Skeletal muscle tissue (tissue), 4 donors: Measurements from ENCODE around the gene SKAP2. TPM values are rescaled to one million over a fixed set of nuclear protein-coding genes. Genes with fewer than 3 reads are reported as not detected.

Experiments
- H3K27ac ChIP-seq: one replicate; pipeline ENCODE4 v1.7.0; 2013; ENCODE audit warnings: mild to moderate bottlenecking, low read depth, low read length, inconsistent platforms
- H3K27me3 ChIP-seq, 3 donors: one replicate each; pipeline ENCODE4 v1.7.0; 2013; ENCODE audit warnings: low read length in 3 of 3; ENCODE audit not compliant: control insufficient read depth in 3 of 3, insufficient read depth in 3 of 3
- H3K36me3 ChIP-seq, 3 donors: one replicate each; pipeline ENCODE4 v1.7.0; 2013; ENCODE audit warnings: low read length in 3 of 3; ENCODE audit not compliant: control insufficient read depth in 3 of 3, insufficient read depth in 3 of 3
- H3K4me1 ChIP-seq, 3 donors: one replicate each; pipeline ENCODE4 v1.7.0; 2013; ENCODE audit warnings: low read length in 3 of 3, mild to moderate bottlenecking in 3 of 3; ENCODE audit not compliant: control insufficient read depth in 3 of 3, insufficient read depth in 3 of 3
- H3K4me3 ChIP-seq, 3 donors: one replicate each; pipeline ENCODE4 v1.7.0; 2013; ENCODE audit warnings: low read length in 3 of 3
- H3K9ac ChIP-seq, 3 donors: one replicate each; pipeline ENCODE4 v1.7.0; 2013; ENCODE audit warnings: low read length in 3 of 3, mild to moderate bottlenecking in 3 of 3, moderate library complexity in 2 of 3, low read depth in 1 of 3
- H3K9me3 ChIP-seq, 3 donors: one replicate each; pipeline ENCODE4 v1.7.0; 2013; ENCODE audit warnings: low read length in 3 of 3; ENCODE audit not compliant: control insufficient read depth in 3 of 3
- total RNA-seq: library from RNA; depleted of rRNA; stranded (reverse); fragments of >200 nt; gene quantifications from one replicate; pipeline ENCODE4 v1.2.3, GENCODE V29; 2014
- donor health status: Osteomylitis.

SKAP2 gene
- total RNA-seq, 1 donor from 2014 or later = 4.2 TPM

DNA sequence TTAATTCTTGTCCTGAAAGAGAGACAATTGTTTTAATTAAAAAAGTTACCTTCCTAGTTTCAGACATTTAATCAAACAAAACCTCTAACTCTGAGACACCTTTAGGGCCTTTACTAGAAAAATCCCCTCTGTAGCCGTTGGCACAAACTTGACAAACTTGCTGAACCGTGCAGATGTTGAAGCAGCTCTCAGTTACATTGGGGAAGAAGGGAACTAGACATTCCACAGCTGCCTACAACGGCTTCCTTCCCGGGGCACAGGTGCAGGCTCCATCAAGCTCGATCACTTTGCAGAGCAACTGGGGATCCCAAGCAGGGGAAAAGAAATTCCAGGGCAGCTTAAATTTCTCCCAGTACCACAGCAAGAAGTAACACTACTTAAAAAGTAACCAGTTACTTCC, 141.3 kb downstream of the SKAP2 start:
- H3K9me3 ChIP-seq = no peaks in the 10 kb centered on the region
- no peaks in the 10 kb centered on the region for H3K27me3 ChIP-seq
- no peak overlapping the region for H3K9ac ChIP-seq
- no peak overlapping the region for H3K27ac ChIP-seq
- H3K4me3 ChIP-seq = no peak overlapping the region
- no peaks in the 10 kb centered on the region for H3K36me3 ChIP-seq
- H3K4me1 ChIP-seq = no peaks in the 10 kb centered on the region

DNA sequence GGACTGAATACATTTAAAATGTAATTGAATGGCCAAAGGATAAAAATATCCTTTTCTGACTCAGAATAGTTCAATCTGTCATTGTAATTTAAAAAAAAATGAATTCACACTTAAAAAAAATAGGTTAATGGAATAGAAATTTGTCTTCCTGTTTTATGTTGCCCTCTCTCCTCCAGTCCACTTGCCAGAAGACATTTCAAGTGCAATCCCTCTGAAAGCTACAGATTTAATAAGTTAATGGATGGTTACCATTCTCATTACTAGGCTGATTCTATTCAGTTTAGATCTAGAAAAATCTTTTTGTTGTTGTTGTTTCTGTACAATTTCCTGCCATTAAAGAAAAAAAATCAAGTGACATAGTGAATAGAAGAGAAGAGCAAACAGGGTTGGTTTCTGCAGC, 142.9 kb downstream of the SKAP2 start:
- H3K36me3 ChIP-seq = peaks cover 0 to 3% (median 0%) of the 10 kb centered on the region in 3 donors
- no peaks in the 10 kb centered on the region for H3K9me3 ChIP-seq
- no peaks in the 10 kb centered on the region for H3K4me1 ChIP-seq

DNA sequence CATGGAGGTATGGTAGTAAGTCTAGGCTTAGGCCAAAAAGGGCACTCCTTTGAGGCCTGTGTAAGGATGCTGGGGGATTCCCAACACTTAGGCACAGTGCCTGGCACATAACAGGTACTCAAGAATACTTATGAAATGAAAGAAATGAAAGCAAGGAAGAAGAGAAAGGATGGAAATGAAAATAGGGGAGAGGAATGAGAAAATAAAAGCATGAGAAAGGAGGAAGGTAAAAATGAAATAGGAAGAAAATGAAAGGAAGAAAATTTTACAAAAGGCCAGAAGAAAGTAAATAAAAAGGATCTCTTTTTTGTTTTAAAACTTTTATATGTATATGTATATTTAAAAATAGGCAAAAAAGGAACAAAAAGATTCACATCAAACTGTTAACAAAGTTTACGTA, 146.3 kb downstream of the SKAP2 start:
- no peak overlapping the region for H3K4me3 ChIP-seq
- H3K9ac ChIP-seq = no peak overlapping the region
- H3K27me3 ChIP-seq = no peaks in the 10 kb centered on the region
- H3K9me3 ChIP-seq = no peaks in the 10 kb centered on the region
- no peaks in the 10 kb centered on the region for H3K4me1 ChIP-seq
- peaks cover 0 to 3% (median 0%) of the 10 kb centered on the region in 3 donors for H3K36me3 ChIP-seq
- no peak overlapping the region for H3K27ac ChIP-seq

More for the DNA sequence above, 142.9 kb downstream of the SKAP2 start:
- no peak overlapping the region for H3K9ac ChIP-seq
- no peak overlapping the region for H3K27ac ChIP-seq
- no peak overlapping the region for H3K4me3 ChIP-seq
- no peaks in the 10 kb centered on the region for H3K27me3 ChIP-seq

DNA sequence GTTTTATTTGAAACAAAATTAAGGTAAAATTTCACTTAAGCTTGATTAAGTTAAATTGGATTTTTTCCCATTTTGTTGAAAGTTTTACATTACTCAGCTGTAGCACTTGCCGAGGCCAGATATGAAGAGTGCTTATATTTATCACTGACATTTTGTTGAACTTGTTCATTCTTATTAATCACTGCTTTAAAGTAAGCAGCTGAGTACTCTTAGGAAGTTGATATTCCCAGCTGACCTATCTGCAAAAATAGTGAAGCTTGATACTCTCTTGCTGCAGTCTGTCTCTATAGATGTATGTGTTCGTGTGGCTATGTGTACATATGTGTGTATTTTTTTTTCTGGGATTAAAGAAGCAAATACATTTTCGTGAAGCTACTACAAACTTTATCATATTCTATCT, 150.0 kb downstream of the SKAP2 start:
- no peak overlapping the region for H3K9ac ChIP-seq
- H3K4me1 ChIP-seq = no peaks in the 10 kb centered on the region
- no peaks in the 10 kb centered on the region for H3K9me3 ChIP-seq
- H3K27ac ChIP-seq = no peak overlapping the region
- no peak overlapping the region for H3K4me3 ChIP-seq
- no peaks in the 10 kb centered on the region for H3K27me3 ChIP-seq
- H3K36me3 ChIP-seq = peaks cover 0 to 3% (median 0%) of the 10 kb centered on the region in 3 donors

DNA sequence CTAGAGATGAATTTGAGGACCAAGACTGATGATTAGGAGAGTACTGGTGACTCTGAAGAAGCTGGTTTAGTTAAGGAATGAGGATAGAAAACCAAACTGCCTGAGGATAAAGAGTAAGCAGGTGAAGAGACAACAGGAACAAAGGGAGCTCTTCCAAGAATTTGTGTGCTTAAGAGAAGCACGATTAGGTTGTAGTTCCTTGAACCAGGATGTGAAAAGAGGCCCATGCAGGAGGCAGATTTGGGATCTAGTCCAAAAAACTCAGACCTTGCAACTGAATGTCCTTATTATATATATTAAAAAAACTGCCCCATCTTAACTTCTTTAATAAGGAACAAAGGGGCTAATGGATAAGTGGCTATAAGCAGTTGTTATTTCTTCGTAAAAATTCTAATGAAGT, 150.4 kb downstream of the SKAP2 start:
- no peaks in the 10 kb centered on the region for H3K4me1 ChIP-seq
- H3K27ac ChIP-seq = no peak overlapping the region
- H3K27me3 ChIP-seq = no peaks in the 10 kb centered on the region
- no peak overlapping the region for H3K4me3 ChIP-seq
- no peak overlapping the region for H3K9ac ChIP-seq
- peaks cover 0 to 3% (median 0%) of the 10 kb centered on the region in 3 donors for H3K36me3 ChIP-seq
- H3K9me3 ChIP-seq = no peaks in the 10 kb centered on the region

DNA sequence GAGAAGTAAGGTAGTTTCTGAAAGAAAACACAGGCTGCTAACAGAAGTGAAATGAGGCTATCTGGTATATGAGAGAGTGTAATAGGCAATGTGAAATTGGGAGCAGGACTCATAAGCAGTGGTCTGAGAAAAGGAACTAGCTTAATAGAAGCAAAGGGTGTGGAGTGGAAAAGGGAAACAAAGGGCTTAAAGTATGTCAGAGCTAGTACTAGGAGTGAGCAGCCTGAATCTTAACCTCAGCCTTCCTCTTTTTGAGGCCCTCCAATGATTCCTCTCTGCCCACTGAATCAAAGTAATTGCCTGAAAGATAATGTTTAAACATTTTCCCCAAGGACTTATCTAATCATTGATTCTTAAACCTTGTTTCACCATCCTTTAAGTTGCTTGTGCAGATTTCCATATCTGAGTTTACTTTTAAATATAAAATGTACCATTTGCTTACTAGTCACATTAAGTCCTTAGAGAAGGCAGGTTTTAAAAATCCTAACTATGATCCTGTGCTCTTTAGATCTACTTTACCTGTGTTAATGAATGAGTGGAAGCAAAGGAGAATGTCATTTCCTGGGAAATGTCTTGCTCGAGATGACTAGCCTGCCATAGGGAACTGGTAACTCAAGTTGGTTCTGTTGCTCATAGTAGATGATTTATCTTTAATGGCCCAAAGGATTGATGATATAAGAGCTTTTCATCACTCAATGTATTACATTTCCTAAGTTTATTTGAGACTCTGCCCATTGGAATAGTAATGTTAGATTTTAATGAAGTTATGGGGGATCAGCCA, 155.0 kb downstream of the SKAP2 start:
- Histone ChIP-seq H3K27ac (no peak overlapping the region), H3K4me3 (no peak overlapping the region), H3K36me3 (no peaks in the 10 kb centered on the region), H3K4me1 (peaks cover 0 to 5% (median 0%) of the 10 kb centered on the region in 3 donors), H3K9ac (no peak overlapping the region), H3K27me3 (no peaks in the 10 kb centered on the region), H3K9me3 (no peaks in the 10 kb centered on the region)

DNA sequence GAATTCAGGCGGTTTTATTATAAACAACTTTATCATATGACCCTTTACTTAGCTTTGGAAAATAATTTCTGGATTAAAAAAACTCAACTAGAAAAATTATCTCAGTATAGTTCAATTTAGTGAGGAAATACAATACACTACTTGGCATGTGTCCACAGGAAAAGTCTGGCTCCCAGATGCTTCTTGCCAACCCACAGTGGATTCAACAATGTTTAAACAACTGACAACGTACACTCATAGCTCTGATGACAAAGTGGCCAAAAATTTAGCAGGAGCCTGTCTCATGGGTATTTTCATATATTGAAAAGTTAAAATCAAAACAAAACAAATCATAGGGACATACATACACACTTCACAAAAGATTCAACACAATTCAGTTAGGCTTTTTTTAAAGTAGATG, 158.8 kb downstream of the SKAP2 start:
- Histone ChIP-seq H3K4me3 (no peak overlapping the region), H3K27me3 (no peaks in the 10 kb centered on the region), H3K36me3 (no peaks in the 10 kb centered on the region), H3K4me1 (peaks cover 0 to 5% (median 0%) of the 10 kb centered on the region in 3 donors), H3K9me3 (no peaks in the 10 kb centered on the region), H3K27ac (no peak overlapping the region), H3K9ac (no peak overlapping the region)

DNA sequence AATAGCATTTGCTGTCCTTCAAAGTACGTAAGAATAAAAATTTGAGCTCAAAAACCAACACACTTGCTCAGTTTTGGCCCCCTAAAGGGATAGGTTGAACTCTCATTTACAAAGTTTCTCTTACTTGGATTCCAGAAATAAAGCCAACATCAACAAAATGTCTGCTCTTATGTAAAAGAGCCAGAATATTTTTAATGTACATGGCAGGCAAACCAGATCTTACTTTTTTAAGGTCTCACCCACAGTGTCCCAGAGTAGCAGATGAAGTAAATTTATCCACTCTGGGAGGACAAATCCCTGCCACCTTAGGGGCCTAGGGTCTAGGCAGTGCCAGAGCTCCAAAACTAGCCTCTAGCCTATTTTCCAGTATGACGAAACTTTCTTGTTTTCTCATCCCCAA, 159.6 kb downstream of the SKAP2 start:
- Histone ChIP-seq H3K36me3 (no peaks in the 10 kb centered on the region), H3K4me1 (peaks cover 0 to 5% (median 0%) of the 10 kb centered on the region in 3 donors), H3K27me3 (no peaks in the 10 kb centered on the region), H3K9me3 (no peaks in the 10 kb centered on the region), H3K4me3 (no peak overlapping the region), H3K9ac (no peak overlapping the region), H3K27ac (no peak overlapping the region)

DNA sequence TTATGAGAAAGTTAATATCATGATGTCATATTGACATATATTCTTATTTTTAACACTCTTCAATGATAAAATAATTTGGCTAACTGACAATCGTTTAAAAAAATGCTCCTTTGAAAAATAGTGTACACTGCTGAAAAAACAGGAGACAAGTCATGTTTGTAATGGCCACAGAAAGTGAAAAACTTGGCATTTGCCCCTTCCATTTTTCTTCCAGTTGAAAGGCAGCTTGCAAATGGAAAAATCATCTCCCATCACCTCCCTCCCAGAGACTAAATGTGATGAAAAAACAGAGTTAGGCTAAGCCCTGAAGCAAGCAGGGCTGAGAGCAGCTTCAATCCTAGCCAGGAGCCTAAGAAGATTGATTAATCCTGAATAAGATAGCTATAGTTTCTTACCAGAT, 160.4 kb downstream of the SKAP2 start:
- no peaks in the 10 kb centered on the region for H3K9me3 ChIP-seq
- H3K4me3 ChIP-seq = no peak overlapping the region
- H3K27ac ChIP-seq = no peak overlapping the region
- no peaks in the 10 kb centered on the region for H3K36me3 ChIP-seq
- no peak overlapping the region for H3K9ac ChIP-seq
- no peaks in the 10 kb centered on the region for H3K27me3 ChIP-seq
- peaks cover 0 to 5% (median 0%) of the 10 kb centered on the region in 3 donors for H3K4me1 ChIP-seq

DNA sequence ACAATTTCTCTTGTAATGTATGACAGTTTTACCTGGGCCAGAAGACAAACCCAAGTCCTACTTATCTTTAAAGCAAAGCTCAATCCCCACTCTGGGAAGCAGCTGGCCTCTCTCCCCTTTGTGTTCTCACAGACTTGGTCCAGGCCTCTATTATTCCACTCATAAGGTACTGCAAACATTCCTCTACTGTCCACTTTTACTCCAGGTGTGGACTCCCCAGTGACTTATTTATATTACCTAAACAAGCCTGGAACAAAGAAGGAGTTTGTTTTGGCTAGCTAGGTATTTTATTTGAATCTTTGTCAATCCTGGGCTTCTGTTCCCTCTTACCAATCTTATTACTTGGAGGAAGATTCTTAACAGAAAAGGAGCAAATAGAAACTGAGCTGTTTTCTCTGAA, 163.5 kb downstream of the SKAP2 start:
- Histone ChIP-seq H3K9ac (no peak overlapping the region), H3K4me3 (no peak overlapping the region), H3K4me1 (peaks cover 0 to 5% (median 0%) of the 10 kb centered on the region in 3 donors), H3K36me3 (no peaks in the 10 kb centered on the region), H3K27ac (no peak overlapping the region), H3K27me3 (no peaks in the 10 kb centered on the region), H3K9me3 (no peaks in the 10 kb centered on the region)
